WTC11 (cell line): ENCODE measurements around the gene RXRA. TPM values are rescaled to one million over a fixed set of nuclear protein-coding genes. Genes with fewer than 3 reads are reported as not detected.

Source experiments
- ATAC-seq: fragments of 200-7000 bp; cut with Tn5 transposase; 2 replicates; pipeline ENCODE4 v1.10.0; 2021; ENCODE audit warnings: mild to moderate bottlenecking, moderate library complexity
- CTCF ChIA-PET: fragments of 300-600 bp; sonication (Branson Sonifier 250); formaldehyde crosslinking; loops from one replicate; lab custom pipeline; 2021; ENCODE audit warnings: antibody characterized with exemption; lab: Charles Lee
- POLR2A ChIA-PET: fragments of 350-600 bp; sonication (Branson Sonifier 250); formaldehyde crosslinking; loops from one replicate; lab custom pipeline; 2021; ENCODE audit warnings: antibody characterized with exemption; lab: Charles Lee
- DNase-seq: peaks from one replicate; pipeline ENCODE4 v3.0.0; 2021; ENCODE audit warnings: low spot score
- H3K27ac Mint-ChIP-seq: 2 replicates; pipeline ENCODE4 v1.8.0; 2021; ENCODE audit warnings: mixed read lengths
- H3K27me3 Mint-ChIP-seq: 2 replicates; pipeline ENCODE4 v1.8.0; 2021; ENCODE audit warnings: low read depth, mild to moderate bottlenecking, moderate library complexity, mixed read lengths
- H3K36me3 Mint-ChIP-seq: 2 replicates; pipeline ENCODE4 v1.8.0; 2021; ENCODE audit warnings: mixed read lengths
- H3K4me1 Mint-ChIP-seq: 2 replicates; pipeline ENCODE4 v1.8.0; 2022; ENCODE audit warnings: mixed read lengths
- H3K4me3 Mint-ChIP-seq: 2 replicates; pipeline ENCODE4 v1.8.0; 2021; ENCODE audit warnings: mild to moderate bottlenecking, moderate library complexity, mixed read lengths
- H3K9me3 Mint-ChIP-seq: 2 replicates; pipeline ENCODE4 v1.8.0; 2021; ENCODE audit warnings: mixed read lengths
- AR ChIP-seq: fragments of 250-450 bp; sonication (Bioruptor Pico); IDR thresholded peaks from 2 replicates; pipeline ENCODE4 v1.9.0; 2021; ENCODE audit warnings: mild to moderate bottlenecking
- ATF2 ChIP-seq: sonication (generic); formaldehyde crosslinking; IDR thresholded peaks from 2 replicates; pipeline ENCODE4 v1.8.1; 2022; ENCODE audit warnings: low read depth, missing genetic modification reagents, borderline replicate concordance
- CTCF ChIP-seq: fragments of 200-600 bp; IDR thresholded peaks from 2 replicates; pipeline ENCODE4 v1.8.0; 2022; ENCODE audit warnings: antibody characterized with exemption
- ETV6 ChIP-seq: sonication (generic); formaldehyde crosslinking; IDR thresholded peaks from 2 replicates; pipeline ENCODE4 v1.8.1; 2022; ENCODE audit warnings: mild to moderate bottlenecking, missing genetic modification reagents
- FOXP1 ChIP-seq: sonication (generic); formaldehyde crosslinking; IDR thresholded peaks from 2 replicates; pipeline ENCODE4 v1.8.0; 2022; ENCODE audit warnings: missing genetic modification reagents, mild to moderate bottlenecking, moderate library complexity, borderline replicate concordance
- HMGXB4 ChIP-seq: sonication (generic); formaldehyde crosslinking; IDR thresholded peaks from 2 replicates; pipeline ENCODE4 v1.8.1; 2023; ENCODE audit warnings: mild to moderate bottlenecking, moderate library complexity, missing genetic modification reagents
- JAZF1 ChIP-seq: fragments of 250-450 bp; sonication (Bioruptor Pico); IDR thresholded peaks from 2 replicates; pipeline ENCODE4 v1.9.0; 2021; ENCODE audit warnings: moderate library complexity, mild to moderate bottlenecking, inconsistent platforms
- KAT7 ChIP-seq: sonication (generic); formaldehyde crosslinking; IDR thresholded peaks from 2 replicates; pipeline ENCODE4 v1.8.1; 2023; ENCODE audit warnings: missing genetic modification reagents, mild to moderate bottlenecking, borderline replicate concordance
- NFE2L1 ChIP-seq: sonication (generic); formaldehyde crosslinking; IDR thresholded peaks from 2 replicates; pipeline ENCODE4 v1.8.1; 2023; ENCODE audit warnings: missing genetic modification reagents
- PREB ChIP-seq: sonication (generic); formaldehyde crosslinking; IDR thresholded peaks from 2 replicates; pipeline ENCODE4 v1.8.1; 2022; ENCODE audit warnings: mild to moderate bottlenecking, missing genetic modification reagents, moderate library complexity, borderline replicate concordance
- RELA ChIP-seq: sonication (generic); formaldehyde crosslinking; IDR thresholded peaks from 2 replicates; pipeline ENCODE4 v1.8.1; 2022; ENCODE audit warnings: missing genetic modification reagents, mild to moderate bottlenecking, borderline replicate concordance
- RORB ChIP-seq: fragments of 250-450 bp; sonication (Bioruptor Pico); IDR thresholded peaks from 2 replicates; pipeline ENCODE4 v1.9.0; 2021; ENCODE audit warnings: mild to moderate bottlenecking
- SMAD3 ChIP-seq: sonication (generic); formaldehyde crosslinking; IDR thresholded peaks from 2 replicates; pipeline ENCODE4 v1.8.0; 2022; ENCODE audit warnings: missing genetic modification reagents, mild to moderate bottlenecking, borderline replicate concordance
- TP53 ChIP-seq: sonication (generic); formaldehyde crosslinking; IDR thresholded peaks from 2 replicates; pipeline ENCODE4 v1.8.1; 2023; ENCODE audit warnings: mild to moderate bottlenecking, missing genetic modification reagents
- USF2 ChIP-seq: sonication (generic); formaldehyde crosslinking; IDR thresholded peaks from 2 replicates; pipeline ENCODE4 v1.8.1; 2023; ENCODE audit warnings: mild to moderate bottlenecking, missing genetic modification reagents, moderate library complexity
- ZNF263 ChIP-seq: sonication (generic); formaldehyde crosslinking; IDR thresholded peaks from 2 replicates; pipeline ENCODE4 v1.8.1; 2022; ENCODE audit warnings: low read depth, mild to moderate bottlenecking, moderate library complexity, missing genetic modification reagents
- ZNF396 ChIP-seq: fragments of 250-450 bp; sonication (Bioruptor Pico); IDR thresholded peaks from 2 replicates; pipeline ENCODE4 v1.8.0; 2021; ENCODE audit warnings: mild to moderate bottlenecking, moderate library complexity, borderline replicate concordance
- ZNF423 ChIP-seq: fragments of 250-450 bp; sonication (Bioruptor Pico); IDR thresholded peaks from 2 replicates; pipeline ENCODE4 v2.1.2; 2022; ENCODE audit warnings: mild to moderate bottlenecking, moderate library complexity
- ZNF532 ChIP-seq: fragments of 250-450 bp; sonication (Bioruptor Pico); IDR thresholded peaks from 2 replicates; pipeline ENCODE4 v1.9.0; 2021; ENCODE audit warnings: mild to moderate bottlenecking, borderline replicate concordance
- ZNF671 ChIP-seq: fragments of 250-450 bp; sonication (Bioruptor Pico); IDR thresholded peaks from 2 replicates; pipeline ENCODE4 v1.8.0; 2021; ENCODE audit warnings: mild to moderate bottlenecking
- total RNA-seq: library from RNA; stranded (reverse); gene quantifications from 3 replicates; pipeline ENCODE4 v1.2.3, GENCODE V29; 2021

The RXRA gene
- total RNA-seq, 1 experiment from 2014 or later, result 27.5 TPM

GRCh38 chr9:134419684-134420076, 93.4 kb downstream of the RXRA start:
- CTCF ChIA-PET, result no interaction called here
- Mint-ChIP-seq H3K4me3 (no peak overlapping the region), H3K27me3 (no peaks in the 10 kb centered on the region), H3K27ac (no peak overlapping the region), H3K4me1 (no peaks in the 10 kb centered on the region), H3K9me3 (no peaks in the 10 kb centered on the region), H3K36me3 (peaks cover 5% of the 10 kb centered on the region; the same call in 1 of the 2 replicates)
- ATAC-seq (peak; percentile 93), DNase-seq (peak; percentile 64)
- POLR2A ChIA-PET, result no interaction called here
- TF ChIP-seq ZNF423 (CRISPR knock-in tag) (peak; percentile 61), KAT7 (no peak), USF2 (CRISPR knock-in tag) (peak; percentile 42), CTCF (0 out of 2 replicates have a peak, but pooled peaks have one; percentile 32), JAZF1 (no peak)

- no peaks in the 10 kb centered on the region for H3K9me3 Mint-ChIP-seq
- CTCF ChIA-PET, result no interaction called here
- TF ChIP-seq FOXP1 (CRISPR knock-in tag) (no peak), RELA (CRISPR knock-in tag) (no peak), ZNF532 (CRISPR knock-in tag) (no peak), ATF2 (CRISPR knock-in tag) (no peak), NFE2L1 (no peak), AR (CRISPR knock-in tag) (no peak), ZNF396 (no peak), ZNF263 (CRISPR knock-in tag) (no peak), HMGXB4 (CRISPR knock-in tag) (no peak), ZNF671 (CRISPR knock-in tag) (no peak), SMAD3 (CRISPR knock-in tag) (no peak), TP53 (CRISPR knock-in tag) (no peak), RORB (no peak), ZNF423 (CRISPR knock-in tag) (no peak), PREB (CRISPR knock-in tag) (no peak), ETV6 (no peak)
Observed at GRCh38 chr9:134420281-134420845, 94.1 kb downstream of the RXRA start.

More at GRCh38 chr9:134420281-134420845, 94.1 kb downstream of the RXRA start:
- ATAC-seq (no peak), DNase-seq (no peak)
- H3K27ac Mint-ChIP-seq, result no peak overlapping the region
- H3K27me3 Mint-ChIP-seq, result no peaks in the 10 kb centered on the region
- peaks cover 5% of the 10 kb centered on the region; the same call in 1 of the 2 replicates for H3K36me3 Mint-ChIP-seq
- H3K4me3 Mint-ChIP-seq, result no peak overlapping the region
- H3K4me1 Mint-ChIP-seq, result no peaks in the 10 kb centered on the region
- POLR2A ChIA-PET, result no interaction called here
